HG03045 (cell line): ENCODE results near the gene TMEM86B.

Experiments
- ATAC-seq: cut with Tn5 transposase; IDR thresholded peaks from one replicate; pipeline ENCODE4 v1.9.1; 2021; ENCODE audit warnings: mild to moderate bottlenecking, moderate library complexity; ENCODE audit not compliant: unreplicated experiment

The TMEM86B gene

GRCh38 chr19:55257461-55258420 is 29.2 kb upstream of the TMEM86B start:
- no peak for ATAC-seq

- ATAC-seq = no peak
Observed at GRCh38 chr19:55256562-55257460, 28.2 kb upstream of the TMEM86B start.

- no peak for ATAC-seq
Observed at GRCh38 chr19:55255618-55256423, 27.3 kb upstream of the TMEM86B start.

GRCh38 chr19:55254625-55254977 is 26.0 kb upstream of the TMEM86B start:
- no peak for ATAC-seq

- ATAC-seq = no peak
Observed at GRCh38 chr19:55253842-55254624, 25.5 kb upstream of the TMEM86B start.

- ATAC-seq = no peak
Observed at GRCh38 chr19:55252760-55253663, 24.4 kb upstream of the TMEM86B start.

- ATAC-seq = no peak
Observed at GRCh38 chr19:55251341-55252081, 22.9 kb upstream of the TMEM86B start.

GRCh38 chr19:55250262-55251036 is 21.9 kb upstream of the TMEM86B start:
- ATAC-seq = no peak

GRCh38 chr19:55249841-55250240 is 21.3 kb upstream of the TMEM86B start:
- no peak for ATAC-seq

- no peak for ATAC-seq
Observed at GRCh38 chr19:55248704-55249103, 20.1 kb upstream of the TMEM86B start.

GRCh38 chr19:55248166-55248675 is 19.7 kb upstream of the TMEM86B start:
- ATAC-seq = no peak

- ATAC-seq = no peak
Observed at GRCh38 chr19:55247621-55248099, 19.1 kb upstream of the TMEM86B start.

GRCh38 chr19:55246462-55247451 is 18.2 kb upstream of the TMEM86B start:
- no peak for ATAC-seq

GRCh38 chr19:55245236-55245904 is 16.8 kb upstream of the TMEM86B start:
- no peak for ATAC-seq

GRCh38 chr19:55244004-55244680 is 15.6 kb upstream of the TMEM86B start:
- ATAC-seq = no peak
